SK-N-SH treated with all-trans-retinoic acid at 6 μM for 48 hours (cell line): ENCODE data around the gene DNAH7.

Experiments used
- CSDC2 ChIP-seq: fragments of 250-450 bp; sonication (Bioruptor Pico); IDR thresholded peaks from 2 replicates; pipeline ENCODE4 v1.5.0; 2020; ENCODE audit warnings: mild to moderate bottlenecking, moderate library complexity
- PPARA ChIP-seq: fragments of 250-450 bp; sonication (Bioruptor Pico); IDR thresholded peaks from 2 replicates; pipeline ENCODE4 v1.5.0; 2020; ENCODE audit warnings: mild to moderate bottlenecking, borderline replicate concordance

- TF ChIP-seq CSDC2 (CRISPR knock-in tag) (no peak), PPARA (CRISPR knock-in tag) (no peak)
These were observed 248.3 kb downstream of the DNAH7 start for GRCh38 chr2:195820373-195820772.
